Stomach (tissue), 9 donors: ENCODE results near the gene BIN1. TPM values are rescaled to one million over a fixed set of nuclear protein-coding genes. Genes with fewer than 3 reads are reported as not detected.

ENCODE experiments used
- DNase-seq, 2 donors: peaks; one replicate each; pipeline versions ENCODE4 v3.0.0 to v3.0.0-alpha.2; 2013 to 2019
- H3K27ac ChIP-seq, 5 donors: fragments of 200-600 bp in 4 of 5; sonication (generic) in 4 of 5; one replicate each; pipeline ENCODE4 v1.5.1; 2013 to 2019; ENCODE audit warnings: mild to moderate bottlenecking in 1 of 5, moderate library complexity in 1 of 5
- H3K27me3 ChIP-seq, 3 donors: fragments of 200-600 bp; sonication (generic); one replicate each; pipeline ENCODE4 v1.5.1; 2017 to 2019; ENCODE audit warnings: mixed run types in 1 of 3
- H3K36me3 ChIP-seq, 4 donors: fragments of 200-600 bp; sonication (generic); 1 replicate in 3 of 4; 2 replicates in 1 of 4; pipeline ENCODE4 v1.5.1; 2016 to 2019
- H3K4me1 ChIP-seq, 4 donors: fragments of 200-600 bp; sonication (generic); one replicate each; pipeline ENCODE4 v1.5.1; 2016 to 2019
- H3K4me3 ChIP-seq, 4 donors: fragments of 200-600 bp; sonication (generic) in 3 of 4; one replicate each; pipeline ENCODE4 v1.5.1; 2016 to 2019; ENCODE audit warnings: mild to moderate bottlenecking in 1 of 4
- H3K9me3 ChIP-seq, 4 donors: fragments of 200-600 bp; sonication (generic); one replicate each; pipeline ENCODE4 v1.5.1; 2016 to 2019
- EP300 ChIP-seq: sonication (generic); formaldehyde crosslinking; IDR thresholded peaks from one replicate; pipeline ENCODE4 v1.6.1; 2017; ENCODE audit warnings: antibody characterized with exemption
- POLR2A ChIP-seq, 4 donors: fragments of 450-650 bp; IDR thresholded peaks; one replicate each; pipeline ENCODE4 v1.6.1; 2016; ENCODE audit warnings: antibody characterized with exemption in 4 of 4, control low read depth in 2 of 4, mild to moderate bottlenecking in 1 of 4, moderate library complexity in 1 of 4
- POLR2AphosphoS5 ChIP-seq, 3 donors: sonication (generic); formaldehyde crosslinking; IDR thresholded peaks; one replicate each; pipeline ENCODE4 v1.6.1; 2016; ENCODE audit warnings: antibody characterized with exemption in 3 of 3
- WGBS, 5 donors: extraction: QIAGEN DNeasy Blood & Tissue Kit in 3 of 5; methylation state at CpG; one replicate each; pipeline versions ENCODE4 v1.1.5 to v1.1.7; 2013 to 2018; 5-methylcytosine and 5-hydroxymethylcytosine counted together
- intact Hi-C: fragments of 100-400 bp; cut with DNase I; formaldehyde crosslinking; loops from one replicate; pipeline ENCODE4 v1.15.1; 2023; ENCODE audit warnings: low total_unique reads
- polyA plus RNA-seq, 3 donors: library from polyadenylated mRNA; stranded (reverse); fragments of 200-250 nt; gene quantifications; one replicate each; pipeline ENCODE4 v1.2.3, GENCODE V29; 2013
- total RNA-seq, 5 donors: library from RNA; depleted of rRNA; stranded (reverse); fragments of >200 nt; gene quantifications; one replicate each; pipeline versions ENCODE4 v1.1.0 to v1.2.3, GENCODE V29; 2014 to 2016
- TF ChIP-seq, protein P1 (sequence below), 7 experiments: fragments of 450-650 bp in 4 of 7; fragments of 200-600 bp in 3 of 7; sonication (generic) in 3 of 7; IDR thresholded peaks; one replicate each; pipeline ENCODE4 v1.5.1; 2016 to 2019; ENCODE audit warnings: antibody characterized with exemption in 7 of 7, control low read depth in 2 of 7, mild to moderate bottlenecking in 1 of 7
- donor health status: healthy with polysubstance abuse.
- donor health status: Bipolar disorder and iron deficiency.
- donor health status: healthy.

Gene BIN1
- total and polyA plus RNA-seq, 8 donors = 39.1 to 175 (median 47.8) TPM

DNA sequence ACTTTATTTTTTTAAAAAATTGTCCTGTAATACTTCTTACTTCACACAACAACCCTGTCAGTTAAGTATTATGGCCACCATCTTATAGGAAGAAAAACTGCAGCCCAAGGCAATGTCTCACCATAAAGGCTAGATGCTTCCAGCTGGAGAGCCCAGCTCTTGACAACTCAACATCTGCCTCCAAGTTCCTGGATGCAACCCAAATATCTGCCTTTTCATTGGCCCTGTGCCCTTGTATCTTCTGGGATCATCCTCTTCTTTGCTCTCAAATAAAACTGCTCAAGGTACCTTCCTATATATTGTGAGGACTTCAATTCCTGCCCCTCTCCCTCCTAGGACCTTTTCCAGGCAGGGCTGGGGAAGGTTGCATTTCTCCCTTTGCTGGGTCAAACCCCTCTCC, 69.5 kb downstream of the BIN1 start:
- Histone ChIP-seq H3K9me3 (no peaks in the 10 kb centered on the region), H3K4me3 (no peak overlapping the region), H3K27ac (no peak overlapping the region), H3K27me3 (no peaks in the 10 kb centered on the region), H3K4me1 (no peaks in the 10 kb centered on the region), H3K36me3 (no peaks in the 10 kb centered on the region)
- DNase-seq = peak in 1 of 2 donors; percentile 21
- TF ChIP-seq, protein P1, sequence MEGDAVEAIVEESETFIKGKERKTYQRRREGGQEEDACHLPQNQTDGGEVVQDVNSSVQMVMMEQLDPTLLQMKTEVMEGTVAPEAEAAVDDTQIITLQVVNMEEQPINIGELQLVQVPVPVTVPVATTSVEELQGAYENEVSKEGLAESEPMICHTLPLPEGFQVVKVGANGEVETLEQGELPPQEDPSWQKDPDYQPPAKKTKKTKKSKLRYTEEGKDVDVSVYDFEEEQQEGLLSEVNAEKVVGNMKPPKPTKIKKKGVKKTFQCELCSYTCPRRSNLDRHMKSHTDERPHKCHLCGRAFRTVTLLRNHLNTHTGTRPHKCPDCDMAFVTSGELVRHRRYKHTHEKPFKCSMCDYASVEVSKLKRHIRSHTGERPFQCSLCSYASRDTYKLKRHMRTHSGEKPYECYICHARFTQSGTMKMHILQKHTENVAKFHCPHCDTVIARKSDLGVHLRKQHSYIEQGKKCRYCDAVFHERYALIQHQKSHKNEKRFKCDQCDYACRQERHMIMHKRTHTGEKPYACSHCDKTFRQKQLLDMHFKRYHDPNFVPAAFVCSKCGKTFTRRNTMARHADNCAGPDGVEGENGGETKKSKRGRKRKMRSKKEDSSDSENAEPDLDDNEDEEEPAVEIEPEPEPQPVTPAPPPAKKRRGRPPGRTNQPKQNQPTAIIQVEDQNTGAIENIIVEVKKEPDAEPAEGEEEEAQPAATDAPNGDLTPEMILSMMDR (IDR thresholded peaks at IDR 0.05) = no peak
- TF ChIP-seq EP300 (no peak), POLR2AphosphoS5 (IDR thresholded peaks at IDR 0.05) (no peak), POLR2A (IDR thresholded peaks at IDR 0.05) (no peak)
- intact Hi-C loops = no loop called here

DNA sequence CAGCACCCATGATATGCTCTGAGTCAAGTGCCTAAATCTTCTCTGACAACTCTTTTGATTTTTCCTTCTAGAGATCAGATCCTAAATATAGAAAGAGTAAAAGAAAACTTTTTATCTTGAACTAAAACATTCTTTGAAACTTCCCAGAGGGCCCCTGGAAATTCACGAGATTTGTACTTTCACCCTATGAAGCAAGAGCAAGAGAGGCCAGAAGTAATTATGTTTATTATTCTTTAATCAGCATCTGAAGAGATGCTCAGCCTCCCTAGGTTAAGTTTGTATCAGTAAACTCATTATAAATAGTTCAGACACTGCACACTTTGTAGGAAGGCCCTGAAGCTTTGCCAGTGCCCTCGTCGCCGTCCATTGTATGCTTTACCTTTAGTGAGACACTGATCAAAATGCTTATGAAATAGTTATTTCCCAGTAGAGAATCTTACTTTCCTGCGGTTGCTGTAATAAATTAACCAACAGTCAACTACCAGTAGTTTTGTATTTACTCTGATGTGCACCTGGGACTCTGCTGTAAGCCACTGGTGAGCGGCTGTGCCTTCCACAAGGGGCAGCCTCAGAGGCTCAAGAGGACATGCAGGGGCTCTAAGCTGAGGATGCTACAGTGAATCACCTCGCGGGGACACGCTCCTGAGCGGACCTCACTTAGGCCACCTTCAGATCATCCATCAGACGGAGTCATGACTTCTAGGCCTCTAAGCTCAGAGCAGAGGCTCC, 71.9 kb downstream of the BIN1 start:
- DNase-seq = no peak
- Histone ChIP-seq H3K4me1 (no peaks in the 10 kb centered on the region), H3K36me3 (no peaks in the 10 kb centered on the region), H3K4me3 (no peak overlapping the region), H3K27ac (no peak overlapping the region), H3K9me3 (no peaks in the 10 kb centered on the region), H3K27me3 (peaks cover 0 to 5% (median 0%) of the 10 kb centered on the region in 3 donors)
- WGBS, 5 donors = 80 to 86% (median 84%) methylated on average over 11 of the region's 11 CpGs
- intact Hi-C loops = no loop called here
- TF ChIP-seq POLR2A (IDR thresholded peaks at IDR 0.05) (no peak), EP300 (no peak), POLR2AphosphoS5 (IDR thresholded peaks at IDR 0.05) (no peak)

DNA sequence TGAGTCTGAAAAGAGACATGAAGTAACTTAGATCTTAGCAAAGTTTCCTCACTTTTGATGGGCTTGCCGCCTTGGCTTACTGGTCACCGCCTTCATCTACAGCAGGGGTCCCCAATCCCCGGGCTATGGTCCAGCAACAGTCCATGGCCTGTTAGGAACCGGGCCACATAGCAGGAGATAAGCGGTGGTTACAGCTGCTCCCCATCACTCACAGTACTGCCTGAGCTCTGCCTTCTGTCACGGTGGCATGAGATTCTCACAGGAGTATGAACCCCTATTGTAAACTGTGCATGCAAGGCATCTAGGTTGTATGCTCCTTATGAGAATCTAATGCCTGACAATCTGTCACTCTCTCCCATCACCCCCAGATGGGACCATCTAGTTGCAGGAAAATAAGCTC, 72.9 kb downstream of the BIN1 start:
- DNase-seq = no peak
- H3K4me1 ChIP-seq = no peaks in the 10 kb centered on the region
- H3K4me3 ChIP-seq = no peak overlapping the region
- peaks cover 0 to 9% (median 0%) of the 10 kb centered on the region in 3 donors for H3K27me3 ChIP-seq
- intact Hi-C loops = no loop called here
- no peaks in the 10 kb centered on the region for H3K9me3 ChIP-seq
- H3K36me3 ChIP-seq = no peaks in the 10 kb centered on the region
- 69 to 82% (median 79%) methylated on average over 6 of the region's 6 CpGs for WGBS, 5 donors
- H3K27ac ChIP-seq = no peak overlapping the region
- no peak for TF ChIP-seq EP300
- no peak for TF ChIP-seq POLR2AphosphoS5 (IDR thresholded peaks at IDR 0.05)
- TF ChIP-seq, protein P1 (IDR thresholded peaks at IDR 0.05) = no peak
- TF ChIP-seq POLR2A (IDR thresholded peaks at IDR 0.05) = no peak

DNA sequence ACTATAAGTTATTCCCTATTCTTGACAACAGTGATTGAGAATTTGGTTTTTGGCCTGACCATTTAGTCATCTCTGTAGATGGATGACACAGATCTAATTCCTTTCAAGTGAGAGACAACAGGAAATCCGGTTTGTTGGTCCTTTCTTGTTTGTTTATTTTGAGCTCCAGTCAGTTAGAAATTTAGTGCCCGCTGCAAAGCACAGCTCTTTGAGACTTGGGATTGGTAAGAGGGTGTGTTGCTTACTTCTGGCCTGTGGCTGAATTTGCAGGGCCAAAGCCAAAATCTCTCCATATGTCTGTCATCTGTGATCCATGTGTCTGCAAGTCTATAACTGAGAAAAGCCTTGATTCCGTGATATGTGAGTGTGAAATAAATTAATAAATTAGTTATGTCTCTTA, 74.3 kb downstream of the BIN1 start:
- WGBS, 5 donors = 71 to 74% (median 73%) methylated on average over 3 of the region's 3 CpGs
- H3K36me3 ChIP-seq = no peaks in the 10 kb centered on the region

More for the DNA sequence above, 74.3 kb downstream of the BIN1 start:
- H3K27ac ChIP-seq = no peak overlapping the region
- H3K4me1 ChIP-seq = no peaks in the 10 kb centered on the region
- H3K4me3 ChIP-seq = no peak overlapping the region
- DNase-seq = no peak
- peaks cover 0 to 12% (median 3%) of the 10 kb centered on the region in 3 donors for H3K27me3 ChIP-seq
- intact Hi-C loops = no loop called here
- TF ChIP-seq POLR2AphosphoS5 (IDR thresholded peaks at IDR 0.05) (no peak), POLR2A (IDR thresholded peaks at IDR 0.05) (no peak), EP300 (no peak)
- TF ChIP-seq, protein P1 (IDR thresholded peaks at IDR 0.05) = no peak
- no peaks in the 10 kb centered on the region for H3K9me3 ChIP-seq
